Measurements from ENCODE around the gene ACOX2. TPM values are rescaled to one million over a fixed set of nuclear protein-coding genes. Genes with fewer than 3 reads are reported as not detected.
A peak's percentile ranks its signal among the peaks of the same experiment; 100 is the strongest.

ACOX2 gene
- total and polyA plus RNA-seq, 2 of the 13 experiments (the other 11 are each of a cell fraction or from before 2014, with no cell fraction given): 42.6 to 98.5 TPM

GRCh38 chr3:58491506-58492402 lies 45.2 kb downstream of the ACOX2 start, which contains the start of gene KCTD6 (continued):
- TF ChIP-seq ZFAT (CRISPR knock-in tag; conservative IDR thresholded peaks at IDR 0.05): no peak
- no peak for TF ChIP-seq CBX2 (IDR thresholded peaks at IDR 0.05; ENCODE audit: low read depth, low read length)
- TF ChIP-seq CBX2 (CRISPR knock-in tag; IDR thresholded peaks at IDR 0.05; ENCODE audit: low read depth): no peak
- TF ChIP-seq ZNF143 (CRISPR knock-in tag; IDR thresholded peaks at IDR 0.05): no peak
- TF ChIP-seq SUZ12 (IDR thresholded peaks at IDR 0.05; ENCODE audit: low read depth, low read length): no peak
- TF ChIP-seq HOXD1 (CRISPR knock-in tag; IDR thresholded peaks at IDR 0.05): no peak
- no peak for TF ChIP-seq MAFK (conservative IDR thresholded peaks at IDR 0.05 in 1 of 2, IDR thresholded peaks at IDR 0.05 in 1 of 2; ENCODE audit: low read length in 2 of 2)
- no peak for TF ChIP-seq BRF2 (CRISPR knock-in tag; IDR thresholded peaks at IDR 0.05)
- TF ChIP-seq KAT7 (CRISPR knock-in tag; IDR thresholded peaks at IDR 0.05; ENCODE audit: borderline replicate concordance): no peak
- no peak for TF ChIP-seq ZNF644 (CRISPR knock-in tag; IDR thresholded peaks at IDR 0.05; ENCODE audit: low read depth)
- no peak for TF ChIP-seq ZNF792 (CRISPR knock-in tag; IDR thresholded peaks at IDR 0.05)
- TF ChIP-seq ATF4 (CRISPR knock-in tag; IDR thresholded peaks at IDR 0.05): no peak
- no peak for TF ChIP-seq ZNF256 (CRISPR knock-in tag; conservative IDR thresholded peaks at IDR 0.05)
- peak; percentile 42; the same call in 1 of the 2 replicates for TF ChIP-seq E2F1 (CRISPR knock-in tag; IDR thresholded peaks at IDR 0.05)
- TF ChIP-seq MIER2 (CRISPR knock-in tag; IDR thresholded peaks at IDR 0.05): no peak
- TF ChIP-seq ARNT2 (CRISPR knock-in tag; IDR thresholded peaks at IDR 0.05; ENCODE audit: low read depth): peak; percentile 28; the same call in 1 of the 2 replicates
- TF ChIP-seq FOXA3 (CRISPR knock-in tag; IDR thresholded peaks at IDR 0.05): peak; percentile 43
- TF ChIP-seq ZNF253 (CRISPR knock-in tag; IDR thresholded peaks at IDR 0.05; ENCODE audit: borderline replicate concordance): no peak
- no peak for TF ChIP-seq ZNF407 (CRISPR knock-in tag; IDR thresholded peaks at IDR 0.05; ENCODE audit: not compliant biosample characterization)
